ENCODE measurements around the gene GDF15.

DNA sequence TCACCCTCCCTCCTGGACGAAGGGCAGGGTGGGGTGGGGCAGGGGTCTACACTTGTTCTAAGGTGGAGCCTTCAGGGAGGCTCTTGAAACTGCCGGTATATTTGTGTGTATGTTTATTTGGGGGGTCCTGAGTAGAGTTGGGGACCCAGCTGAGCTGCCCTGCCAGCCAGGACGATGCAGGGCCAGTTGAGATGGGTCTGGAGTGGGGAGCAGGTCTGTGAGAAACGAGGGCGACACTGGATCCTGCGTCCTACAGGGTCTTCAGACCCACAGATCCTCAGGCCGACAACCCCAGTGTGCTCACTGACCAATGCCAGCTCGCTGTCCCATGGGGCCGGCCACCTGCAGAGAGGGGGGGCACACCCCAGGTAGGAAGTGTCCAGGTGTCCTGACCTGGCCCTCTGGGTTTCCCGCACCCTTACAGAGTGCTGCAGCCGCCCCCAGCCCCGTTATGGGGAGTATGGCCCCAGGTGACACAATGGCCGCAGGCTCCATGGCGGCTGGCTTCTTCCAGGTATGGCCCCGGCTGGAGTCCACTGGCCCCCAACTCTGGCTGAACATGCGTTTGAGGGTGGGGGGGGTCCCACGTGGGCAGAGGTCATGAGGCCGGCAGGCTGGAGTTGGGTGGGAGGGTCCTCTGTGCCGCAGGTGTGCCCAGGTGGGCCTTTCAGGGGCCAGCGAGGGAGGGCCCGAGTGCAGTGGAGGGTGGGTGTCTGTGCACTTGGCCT, 44.6 kb downstream of the GDF15 start:
- TF ChIP-seq, protein P1, sequence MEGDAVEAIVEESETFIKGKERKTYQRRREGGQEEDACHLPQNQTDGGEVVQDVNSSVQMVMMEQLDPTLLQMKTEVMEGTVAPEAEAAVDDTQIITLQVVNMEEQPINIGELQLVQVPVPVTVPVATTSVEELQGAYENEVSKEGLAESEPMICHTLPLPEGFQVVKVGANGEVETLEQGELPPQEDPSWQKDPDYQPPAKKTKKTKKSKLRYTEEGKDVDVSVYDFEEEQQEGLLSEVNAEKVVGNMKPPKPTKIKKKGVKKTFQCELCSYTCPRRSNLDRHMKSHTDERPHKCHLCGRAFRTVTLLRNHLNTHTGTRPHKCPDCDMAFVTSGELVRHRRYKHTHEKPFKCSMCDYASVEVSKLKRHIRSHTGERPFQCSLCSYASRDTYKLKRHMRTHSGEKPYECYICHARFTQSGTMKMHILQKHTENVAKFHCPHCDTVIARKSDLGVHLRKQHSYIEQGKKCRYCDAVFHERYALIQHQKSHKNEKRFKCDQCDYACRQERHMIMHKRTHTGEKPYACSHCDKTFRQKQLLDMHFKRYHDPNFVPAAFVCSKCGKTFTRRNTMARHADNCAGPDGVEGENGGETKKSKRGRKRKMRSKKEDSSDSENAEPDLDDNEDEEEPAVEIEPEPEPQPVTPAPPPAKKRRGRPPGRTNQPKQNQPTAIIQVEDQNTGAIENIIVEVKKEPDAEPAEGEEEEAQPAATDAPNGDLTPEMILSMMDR (conservative IDR thresholded peaks at IDR 0.05; ENCODE audit: low read length) = no peak
- no peak for TF ChIP-seq EZH2phosphoT487 (IDR thresholded peaks at IDR 0.05; ENCODE audit: borderline replicate concordance)

All from Loucy (cell line).